Activated naive CD4-positive, alpha-beta T cell treated with anti-CD3 and anti-CD28 coated beads, Interleukin-2, amount 50 U/mL, for 72 hours (primary cell): ENCODE data around the gene TPSD1. TPM values are rescaled to one million over a fixed set of nuclear protein-coding genes. Genes with fewer than 3 reads are reported as not detected.
A peak's percentile ranks its signal among the peaks of the same experiment; 100 is the strongest.
"Not testable (repeated sequence)": the region's sequence is repeated elsewhere in the genome, so short reads cannot be mapped to it uniquely, and the experiment has no call there.

Experiments used
- ATAC-seq, 2 donors: fragments of 150-1000 bp; cut with Tn5 transposase; 2 replicates each; pipeline ENCODE4 v1.10.0; 2021; ENCODE audit warnings: mild to moderate bottlenecking in 2 of 2, moderate library complexity in 2 of 2
- DNase-seq, 2 donors: peaks; one replicate each; pipeline ENCODE4 v3.0.0; 2021 to 2022; ENCODE audit warnings: low spot score in 2 of 2
- H3K27ac Mint-ChIP-seq, 2 donors: one replicate each; pipeline ENCODE4 v1.8.0; 2022; ENCODE audit warnings: mild to moderate bottlenecking in 2 of 2, mixed read lengths in 2 of 2
- H3K36me3 Mint-ChIP-seq, 2 donors: one replicate each; pipeline ENCODE4 v1.8.0; 2022; ENCODE audit warnings: mixed read lengths in 2 of 2
- H3K9me3 Mint-ChIP-seq, 2 donors: one replicate each; pipeline ENCODE4 v1.8.0; 2022; ENCODE audit warnings: mixed read lengths in 2 of 2
- total RNA-seq, 2 donors: library from RNA; stranded (reverse); gene quantifications; one replicate each; pipeline ENCODE4 v1.2.3, GENCODE V29; 2022

Gene TPSD1
- total RNA-seq, 2 donors from 2014 or later: not detected

DNA sequence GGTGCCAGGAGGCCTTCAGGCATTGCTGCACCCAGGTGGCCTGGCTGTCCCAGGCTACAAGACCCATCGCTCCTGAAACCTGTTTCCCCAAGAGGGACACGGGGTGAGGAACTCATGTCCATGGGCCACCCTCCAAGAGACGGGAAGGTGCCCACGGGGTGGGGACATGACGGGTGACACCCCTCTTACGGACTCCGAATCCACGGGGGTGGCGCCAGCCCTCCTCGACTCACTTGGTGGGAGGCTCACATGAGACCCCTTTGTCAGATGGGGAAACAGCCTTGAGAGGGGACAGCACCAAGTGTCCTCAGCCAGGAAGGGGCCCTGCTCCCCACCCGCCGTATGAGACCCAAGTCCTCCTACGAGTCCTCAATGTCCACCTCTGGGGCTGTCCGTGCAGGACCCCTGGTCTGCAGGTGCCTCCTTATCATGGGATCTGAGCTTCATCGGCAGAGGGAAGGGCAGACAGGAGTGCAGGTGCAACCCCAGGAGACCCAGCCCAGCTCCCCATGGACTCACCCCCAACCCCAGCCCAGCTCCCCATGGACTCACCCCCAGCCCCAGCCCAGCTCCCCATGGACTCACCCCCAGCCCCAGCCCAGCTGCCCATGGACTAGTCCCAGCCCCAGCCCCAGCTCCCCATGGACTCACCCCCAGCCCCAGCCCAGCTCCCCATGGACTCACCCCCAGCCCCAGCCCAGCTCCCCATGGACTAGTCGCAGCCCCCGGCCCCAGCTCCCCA is 25.2 kb upstream of the TPSD1 start:
- H3K36me3 Mint-ChIP-seq, H3K27ac Mint-ChIP-seq, DNase-seq, H3K9me3 Mint-ChIP-seq, ATAC-seq: not testable (repeated sequence)

DNA sequence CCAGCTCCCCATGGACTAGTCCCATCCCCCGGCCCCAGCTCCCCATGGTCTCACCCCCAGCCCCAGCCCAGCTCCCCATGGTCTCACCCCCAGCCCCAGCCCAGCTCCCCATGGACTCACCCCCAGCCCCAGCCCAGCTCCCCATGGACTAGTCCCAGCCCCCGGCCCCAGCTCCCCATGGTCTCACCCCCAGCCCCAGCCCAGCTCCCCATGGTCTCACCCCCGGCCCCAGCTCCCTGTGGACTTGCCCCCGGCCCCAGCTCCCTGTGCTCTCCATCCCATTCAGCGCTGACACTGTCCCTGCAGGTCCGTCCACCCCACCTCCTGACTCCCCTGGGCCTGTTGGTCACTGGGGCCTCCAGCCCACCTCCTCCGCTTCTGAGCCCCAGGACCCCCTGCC is 24.6 kb upstream of the TPSD1 start:
- not testable (repeated sequence) for H3K27ac Mint-ChIP-seq, H3K36me3 Mint-ChIP-seq, DNase-seq, ATAC-seq, H3K9me3 Mint-ChIP-seq

DNA sequence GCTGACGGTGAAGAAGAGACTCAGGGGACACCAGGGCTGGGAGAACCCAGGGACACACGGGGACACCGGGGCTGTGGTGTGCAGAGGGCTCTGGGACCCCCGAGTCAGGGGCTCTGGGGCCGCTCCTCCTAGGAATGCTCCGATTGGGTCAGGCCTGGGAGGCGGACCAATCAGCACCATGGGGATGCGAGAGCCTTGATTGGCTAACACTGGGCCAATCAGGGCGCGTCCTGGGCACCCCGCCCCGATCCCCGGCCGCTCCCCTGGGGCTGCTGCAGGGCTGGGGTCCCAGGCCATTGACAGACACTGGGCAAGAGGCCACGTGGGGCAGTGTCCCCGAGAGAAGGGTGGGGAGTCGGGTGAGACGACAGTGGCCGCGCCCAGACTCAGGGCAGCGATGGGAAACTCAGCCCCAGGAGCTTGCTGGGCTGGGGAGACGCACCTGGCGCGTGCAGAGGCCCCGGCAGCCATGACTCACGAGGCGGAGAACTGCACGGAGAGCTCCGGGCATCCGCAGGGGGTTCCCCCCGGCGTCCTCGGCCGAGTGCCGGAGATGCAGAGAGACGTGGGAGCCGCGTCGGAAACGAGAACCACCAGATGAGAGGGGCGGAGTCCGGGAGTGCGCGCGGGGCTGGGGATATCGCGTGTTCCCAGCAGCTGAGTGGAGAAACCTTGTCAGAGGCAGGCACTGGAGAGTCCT is 23.7 kb upstream of the TPSD1 start:
- not testable (repeated sequence) for H3K27ac Mint-ChIP-seq, H3K9me3 Mint-ChIP-seq, H3K36me3 Mint-ChIP-seq, DNase-seq
- peak; percentile 60 to 62 for ATAC-seq

DNA sequence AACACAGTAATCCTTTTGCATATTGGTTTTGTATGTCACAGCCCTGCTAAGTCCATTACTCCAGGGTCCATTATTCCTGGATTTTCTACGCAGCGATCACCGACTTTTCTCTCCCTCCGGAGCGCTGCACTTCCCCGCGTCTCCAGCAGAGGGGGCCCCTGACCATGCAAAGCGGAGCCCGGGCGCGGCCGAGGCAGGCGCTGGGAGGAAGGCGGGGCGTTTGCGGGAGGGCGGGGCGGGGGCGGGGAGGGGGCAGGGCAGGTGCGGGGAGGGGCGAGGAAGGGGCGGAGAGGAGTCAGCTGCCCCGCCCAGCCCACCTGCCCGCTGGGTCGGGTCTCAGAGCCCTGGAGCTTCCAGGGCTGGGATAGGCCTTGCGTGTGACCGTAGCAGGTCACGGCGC is 19.2 kb upstream of the TPSD1 start:
- not testable (repeated sequence) for H3K36me3 Mint-ChIP-seq, DNase-seq, H3K9me3 Mint-ChIP-seq, H3K27ac Mint-ChIP-seq
- ATAC-seq: peak; percentile 60 to 69

DNA sequence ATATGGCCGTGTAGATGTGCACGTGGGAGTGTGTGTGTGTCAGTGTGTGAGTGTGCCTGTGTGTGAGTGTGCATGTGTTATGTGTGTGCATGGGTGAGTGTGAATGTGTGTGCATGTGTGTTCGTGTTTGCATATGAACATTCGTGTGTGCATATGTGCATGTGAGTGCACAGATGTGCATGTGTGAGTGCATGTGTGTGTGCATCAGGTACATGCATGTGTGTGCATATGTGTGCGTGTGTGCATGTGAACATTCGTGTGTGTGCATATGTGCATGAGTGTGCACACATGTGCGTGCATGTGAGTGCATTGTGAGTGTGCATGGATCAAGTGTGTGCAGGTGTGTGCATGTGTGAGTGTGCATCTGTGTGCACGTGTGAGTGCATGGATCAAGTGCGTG is 17.9 kb upstream of the TPSD1 start:
- Mint-ChIP-seq H3K36me3 (no peaks in the 10 kb centered on the region), H3K27ac (no peak overlapping the region), H3K9me3 (no peaks in the 10 kb centered on the region)
- no peak for DNase-seq
- ATAC-seq: no peak

DNA sequence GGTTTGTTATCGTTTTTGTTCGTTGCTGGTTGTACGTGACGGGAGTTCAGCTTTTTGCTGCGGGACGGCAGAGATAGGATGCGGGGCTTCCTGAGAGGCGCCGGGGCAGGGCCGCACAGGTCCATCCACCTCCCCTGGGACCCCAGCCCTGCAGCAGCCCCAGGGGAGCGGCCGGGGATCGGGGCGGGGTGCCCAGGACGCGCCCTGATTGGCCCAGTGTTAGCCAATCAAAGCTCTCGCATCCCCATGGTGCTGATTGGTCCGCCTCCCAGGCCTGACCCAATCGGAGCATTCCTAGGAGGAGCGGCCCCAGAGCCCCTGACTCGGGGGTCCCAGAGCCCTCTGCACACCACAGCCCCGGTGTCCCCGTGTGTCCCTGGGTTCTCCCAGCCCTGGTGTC is 17.0 kb upstream of the TPSD1 start:
- H3K27ac Mint-ChIP-seq, H3K9me3 Mint-ChIP-seq, H3K36me3 Mint-ChIP-seq, DNase-seq: not testable (repeated sequence)
- peak in 1 of 2 donors; percentile 51 for ATAC-seq

DNA sequence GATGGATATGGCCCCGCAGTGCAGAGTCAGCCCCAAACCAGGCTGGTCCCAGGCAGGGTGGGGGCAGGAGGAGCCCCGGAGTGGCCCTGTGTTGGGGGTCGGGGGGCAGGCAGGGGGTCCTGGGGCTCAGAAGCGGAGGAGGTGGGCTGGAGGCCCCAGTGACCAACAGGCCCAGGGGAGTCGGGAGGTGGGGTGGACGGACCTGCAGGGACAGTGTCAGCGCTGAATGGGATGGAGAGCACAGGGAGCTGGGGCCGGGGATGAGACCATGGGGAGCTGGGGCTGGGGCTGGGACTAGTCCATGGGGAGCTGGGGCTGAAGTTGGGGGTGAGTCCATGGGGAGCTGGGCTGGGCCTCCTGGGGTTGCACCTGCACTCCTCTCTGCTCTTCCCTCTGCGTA is 16.3 kb upstream of the TPSD1 start:
- not testable (repeated sequence) for H3K9me3 Mint-ChIP-seq, DNase-seq, ATAC-seq, H3K27ac Mint-ChIP-seq, H3K36me3 Mint-ChIP-seq

DNA sequence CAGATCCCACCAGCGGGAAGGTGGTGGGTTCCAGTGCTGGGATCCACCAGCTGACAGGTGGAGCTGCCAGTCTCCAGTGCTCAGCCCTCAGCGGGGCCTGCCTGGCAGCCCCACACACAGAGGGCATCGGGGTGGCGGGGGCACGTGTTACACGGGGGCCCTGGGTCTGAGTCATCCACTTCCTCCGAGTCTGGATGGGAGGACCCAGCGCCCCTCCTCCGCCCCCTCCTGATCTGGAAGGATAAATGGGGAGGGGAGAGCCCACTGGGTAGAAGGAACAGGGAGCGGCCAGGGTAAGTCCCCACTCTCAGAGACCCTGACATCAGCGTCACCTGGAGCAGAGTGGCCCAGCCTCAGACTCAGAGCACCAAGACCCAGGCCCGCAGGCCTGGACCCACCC is 15.4 kb upstream of the TPSD1 start, which contains the start of gene TPSAB1:
TSS of gene TPSAB1 (plus strand) at position 270 of the 400 bp plus-strand sequence. CDS start 234 bp downstream, outside the sequence.
- H3K27ac Mint-ChIP-seq, H3K9me3 Mint-ChIP-seq, H3K36me3 Mint-ChIP-seq: not testable (repeated sequence)

DNA sequence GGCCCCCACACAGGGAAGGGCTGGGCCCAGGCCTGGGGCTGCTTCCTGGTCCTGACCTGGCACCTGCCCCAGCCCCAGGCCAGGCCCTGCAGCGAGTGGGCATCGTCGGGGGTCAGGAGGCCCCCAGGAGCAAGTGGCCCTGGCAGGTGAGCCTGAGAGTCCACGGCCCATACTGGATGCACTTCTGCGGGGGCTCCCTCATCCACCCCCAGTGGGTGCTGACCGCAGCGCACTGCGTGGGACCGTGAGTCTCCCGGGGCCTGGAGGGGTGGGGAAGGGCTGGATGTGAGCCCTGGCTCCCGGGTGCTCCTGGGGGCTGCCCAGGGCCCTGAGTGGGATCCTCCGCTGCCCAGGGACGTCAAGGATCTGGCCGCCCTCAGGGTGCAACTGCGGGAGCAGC is 14.8 kb upstream of the TPSD1 start:
- ATAC-seq, H3K36me3 Mint-ChIP-seq, H3K27ac Mint-ChIP-seq, H3K9me3 Mint-ChIP-seq, DNase-seq: not testable (repeated sequence)

More for the DNA sequence above, 15.4 kb upstream of the TPSD1 start, which contains the start of gene TPSAB1:
- not testable (repeated sequence) for DNase-seq, ATAC-seq

DNA sequence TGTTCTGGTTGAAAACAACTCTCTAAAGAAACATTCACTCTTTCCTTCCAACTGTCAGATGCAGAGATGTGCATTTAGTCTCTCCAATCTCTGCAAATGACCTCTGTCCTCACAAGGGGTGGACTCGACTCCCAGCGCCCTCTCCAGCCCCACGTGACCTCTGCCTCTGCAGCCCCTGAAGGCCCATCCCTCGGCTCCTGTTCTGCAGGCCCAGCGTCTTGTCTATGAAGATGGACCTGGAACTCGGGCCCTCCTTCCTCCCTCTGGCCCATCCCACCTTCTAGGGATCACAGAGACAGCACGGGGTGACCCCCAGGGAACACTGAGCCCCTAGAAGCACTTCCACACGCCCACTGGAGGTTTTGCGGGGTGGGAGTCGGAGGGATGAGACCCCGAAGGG is 12.5 kb upstream of the TPSD1 start:
- H3K36me3 Mint-ChIP-seq, ATAC-seq, DNase-seq, H3K9me3 Mint-ChIP-seq: not testable (repeated sequence)
- peak overlapping the region in 1 of 2 donors; percentile 44 for H3K27ac Mint-ChIP-seq

DNA sequence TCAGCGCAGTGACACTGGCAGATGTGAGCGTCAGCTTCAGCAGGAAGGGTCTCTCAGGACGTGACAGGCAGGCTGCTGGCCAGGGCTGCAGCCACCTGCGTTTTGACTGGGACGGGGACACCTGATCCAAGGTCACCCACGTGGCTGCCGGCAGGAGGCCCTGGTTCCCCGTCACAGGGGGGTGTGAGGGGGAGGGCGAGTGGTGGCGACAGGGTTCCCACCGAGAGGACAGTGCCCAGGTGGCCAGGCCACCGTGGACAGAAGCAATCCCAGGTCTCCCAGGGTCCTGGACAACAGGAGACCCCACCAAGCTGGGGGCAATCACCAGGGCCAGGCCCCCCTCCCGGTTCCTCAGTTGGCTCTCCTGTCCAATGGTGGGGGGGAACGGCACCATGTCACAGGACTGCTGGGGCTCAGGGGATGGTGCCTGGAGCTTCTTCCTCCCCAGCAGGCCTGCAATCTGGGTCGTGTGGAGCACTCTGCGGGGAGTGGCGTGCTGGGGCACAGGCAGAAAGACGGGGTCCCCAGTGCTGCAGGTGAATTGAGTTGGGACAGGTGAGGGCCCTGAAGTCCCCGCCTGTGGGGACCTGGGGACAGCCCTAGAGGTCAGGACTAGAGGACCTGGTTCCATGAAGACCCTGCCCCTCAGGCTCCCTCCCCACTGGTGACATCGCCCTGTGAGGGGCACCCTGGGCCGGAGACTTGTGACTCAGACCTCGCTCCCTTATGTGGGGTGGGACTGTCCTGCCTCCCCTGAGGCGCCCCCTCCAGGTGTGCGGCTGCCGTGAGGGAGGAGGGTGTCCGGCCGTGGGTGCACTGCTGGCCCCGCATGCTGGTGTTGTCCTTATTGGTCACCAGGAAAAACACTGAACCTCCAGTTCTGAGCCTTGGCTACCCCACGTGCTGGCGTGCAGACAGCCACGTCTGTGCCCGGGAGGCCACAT is 11.7 kb upstream of the TPSD1 start:
- H3K9me3 Mint-ChIP-seq, H3K27ac Mint-ChIP-seq, DNase-seq, H3K36me3 Mint-ChIP-seq: not testable (repeated sequence)
- peak in 1 of 2 donors; percentile 23 for ATAC-seq

DNA sequence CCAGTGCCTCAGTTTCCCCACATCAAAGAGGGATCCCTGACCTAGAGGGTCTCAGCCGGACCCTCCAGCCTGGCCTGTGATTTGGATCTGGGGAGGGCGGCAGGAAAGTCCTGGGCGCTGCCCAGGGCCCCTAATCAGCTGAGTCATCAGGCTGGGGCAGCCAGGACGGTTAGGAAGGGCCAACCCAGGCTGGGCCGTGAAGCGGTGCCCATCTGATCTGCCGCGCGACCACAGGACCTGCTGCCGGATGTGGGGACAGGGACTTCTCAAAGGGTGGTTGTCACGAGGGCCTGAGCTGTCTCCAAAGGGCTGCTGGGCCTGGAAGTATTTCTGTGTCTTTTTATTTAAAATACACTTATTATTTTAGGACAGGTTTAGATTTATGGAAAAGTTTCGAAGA is 11.0 kb upstream of the TPSD1 start:
- Mint-ChIP-seq H3K9me3 (no peaks in the 10 kb centered on the region), H3K27ac (no peak overlapping the region), H3K36me3 (no peaks in the 10 kb centered on the region)
- DNase-seq (no peak), ATAC-seq (peak; percentile 20 to 86)

DNA sequence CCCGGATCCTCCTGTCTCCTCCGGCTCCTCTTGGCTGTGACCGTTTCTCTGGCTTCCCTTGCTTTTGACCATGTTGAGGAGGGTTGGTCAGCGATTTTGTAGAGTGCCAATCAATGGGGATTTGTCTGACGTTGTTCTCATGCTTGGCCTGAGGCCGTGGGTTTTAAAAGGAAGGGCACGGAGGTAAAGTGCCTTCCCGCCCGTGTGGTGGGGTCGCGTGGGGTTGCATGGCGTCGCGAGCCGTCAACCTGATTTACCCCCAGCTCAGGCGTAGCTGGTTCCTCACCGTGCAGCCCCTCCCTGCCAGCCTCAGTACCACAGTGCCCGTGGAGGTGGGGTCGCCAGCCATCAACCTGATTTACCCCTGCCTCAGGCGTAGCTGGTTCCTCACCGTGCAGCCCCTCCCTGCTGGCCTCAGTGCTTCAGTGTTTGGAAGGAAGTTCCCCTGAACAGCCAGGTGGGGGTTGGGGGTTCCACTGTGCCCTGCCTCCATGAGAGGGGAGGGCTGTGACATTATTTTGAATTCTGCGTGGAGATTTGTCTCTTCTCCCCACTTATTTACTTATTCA is 10.3 kb upstream of the TPSD1 start:
- H3K27ac Mint-ChIP-seq: no peak overlapping the region
- H3K9me3 Mint-ChIP-seq: no peaks in the 10 kb centered on the region

DNA sequence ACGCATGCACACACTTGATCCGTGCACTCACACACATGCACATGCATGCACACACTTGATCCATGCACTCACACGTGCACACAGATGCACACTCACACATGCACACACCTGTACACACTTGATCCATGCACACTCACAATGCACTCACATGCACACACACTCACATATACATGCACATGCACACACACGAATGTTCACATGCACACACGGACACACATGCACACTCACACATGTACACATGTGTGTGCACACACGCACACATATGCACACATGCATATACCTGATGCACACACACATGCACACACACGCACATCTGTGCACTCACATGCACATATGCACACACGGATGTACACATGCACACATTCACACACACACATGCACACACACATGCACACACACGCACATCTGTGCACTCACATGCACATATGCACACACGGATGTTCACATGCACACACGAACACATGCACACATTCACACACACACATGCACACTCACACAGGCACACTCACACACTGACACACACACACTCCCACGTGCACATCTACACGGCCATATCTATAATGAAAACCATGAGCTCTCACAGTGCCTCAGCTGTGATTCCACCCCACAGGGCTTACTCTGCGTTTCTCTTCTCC is 7.8 kb upstream of the TPSD1 start:
- not testable (repeated sequence) for DNase-seq

More for the DNA sequence above, 10.3 kb upstream of the TPSD1 start:
- DNase-seq (no peak), ATAC-seq (no peak)
- H3K36me3 Mint-ChIP-seq: no peaks in the 10 kb centered on the region

DNA sequence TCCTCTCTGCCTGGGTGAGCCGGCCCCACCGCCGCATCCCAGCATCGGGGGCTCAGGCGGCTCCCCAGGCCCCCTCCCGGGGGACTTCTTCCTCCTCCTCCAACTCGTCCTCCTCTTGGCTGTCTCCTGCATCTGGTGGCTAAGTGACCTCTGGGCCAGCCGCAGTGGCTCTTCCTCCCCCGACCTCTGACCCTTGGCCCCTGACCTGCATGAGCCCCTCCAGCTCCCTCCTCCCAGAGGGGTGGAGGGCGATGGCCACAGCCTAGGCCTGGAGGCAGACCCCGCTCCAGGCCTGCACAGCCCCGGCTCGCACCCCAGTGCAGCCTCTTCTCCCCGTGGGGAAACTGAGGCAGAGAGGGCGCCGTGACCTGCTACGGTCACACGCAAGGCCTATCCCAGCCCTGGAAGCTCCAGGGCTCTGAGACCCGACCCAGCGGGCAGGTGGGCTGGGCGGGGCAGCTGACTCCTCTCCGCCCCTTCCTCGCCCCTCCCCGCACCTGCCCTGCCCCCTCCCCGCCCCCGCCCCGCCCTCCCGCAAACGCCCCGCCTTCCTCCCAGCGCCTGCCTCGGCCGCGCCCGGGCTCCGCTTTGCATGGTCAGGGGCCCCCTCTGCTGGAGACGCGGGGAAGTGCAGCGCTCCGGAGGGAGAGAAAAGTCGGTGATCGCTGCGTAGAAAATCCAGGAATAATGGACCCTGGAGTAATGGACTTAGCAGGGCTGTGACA is 6.7 kb upstream of the TPSD1 start:
- H3K9me3 Mint-ChIP-seq, H3K36me3 Mint-ChIP-seq, H3K27ac Mint-ChIP-seq, DNase-seq: not testable (repeated sequence)
- peak; percentile 36 to 67 for ATAC-seq

More for the DNA sequence above, 7.8 kb upstream of the TPSD1 start:
- H3K27ac Mint-ChIP-seq, H3K36me3 Mint-ChIP-seq, H3K9me3 Mint-ChIP-seq, ATAC-seq: not testable (repeated sequence)
